HEK293 (cell line): Measurements from ENCODE around the gene LIPA.

Experiments
- CTCF ChIA-PET: fragments of 350-600 bp; formaldehyde crosslinking; extraction: SDS; loops from one replicate; lab custom pipeline; 2021; ENCODE audit warnings: antibody characterized with exemption; lab: Yijun Ruan, JAX
- POLR2A ChIA-PET: fragments of 300-600 bp; formaldehyde crosslinking; extraction: SDS; loops from one replicate; lab custom pipeline; 2020; ENCODE audit warnings: antibody characterized with exemption, inconsistent platforms; lab: Yijun Ruan, JAX
- H3K27ac ChIP-seq: fragments of 200-500 bp; sonication (Bioruptor generic); 2 replicates; pipeline ENCODE4 v1.5.1; 2014; ENCODE audit warnings: low read depth, low read length, control low read depth, inconsistent platforms; ENCODE audit errors: extremely low read depth
- H3K36me3 ChIP-seq, 2 experiments: fragments of 200-500 bp in 1 of 2; sonication (Bioruptor generic) in 1 of 2; 1 replicate in 1 of 2; 2 replicates in 1 of 2; pipeline ENCODE4 v1.5.1; 2014 to 2017; ENCODE audit warnings: inconsistent platforms in 2 of 2, low read length in 2 of 2; ENCODE audit not compliant: control insufficient read depth in 2 of 2, insufficient read depth in 1 of 2
- H3K4me1 ChIP-seq: fragments of 200-500 bp; sonication (Bioruptor generic); 2 replicates; pipeline ENCODE4 v1.5.1; 2014; ENCODE audit warnings: mild to moderate bottlenecking, low read length, inconsistent platforms; ENCODE audit not compliant: control insufficient read depth, insufficient read depth
- H3K4me3 ChIP-seq: 2 replicates; pipeline ENCODE4 v1.5.1; 2011; ENCODE audit warnings: low read depth, mild to moderate bottlenecking, control low read depth, low read length, moderate library complexity
- H3K9me3 ChIP-seq: fragments of 200-500 bp; sonication (Bioruptor generic); 2 replicates; pipeline ENCODE4 v1.5.1; 2014; ENCODE audit warnings: low read depth, low read length, inconsistent platforms; ENCODE audit not compliant: control insufficient read depth, insufficient read depth
- GLI4 ChIP-seq: fragments of 450-650 bp; formaldehyde crosslinking; IDR thresholded peaks from 2 replicates; pipeline ENCODE4 v1.5.1; 2016; ENCODE audit warnings: missing biosample characterization, missing genetic modification characterization
- OVOL3 ChIP-seq: fragments of 450-650 bp; formaldehyde crosslinking; IDR thresholded peaks from 2 replicates; pipeline ENCODE4 v1.5.1; 2016; ENCODE audit warnings: missing biosample characterization, missing genetic modification characterization
- ZBTB20 ChIP-seq: fragments of 450-650 bp; formaldehyde crosslinking; IDR thresholded peaks from 2 replicates; pipeline ENCODE4 v1.5.1; 2016; ENCODE audit warnings: missing biosample characterization, missing genetic modification characterization
- ZFHX2 ChIP-seq: fragments of 450-650 bp; formaldehyde crosslinking; conservative IDR thresholded peaks from 2 replicates; pipeline ENCODE4 v1.5.1; 2016; ENCODE audit warnings: missing biosample characterization, missing genetic modification characterization
- ZNF16 ChIP-seq: fragments of 450-650 bp; formaldehyde crosslinking; IDR thresholded peaks from 2 replicates; pipeline ENCODE4 v1.5.1; 2016; ENCODE audit warnings: low read depth, missing biosample characterization, missing genetic modification characterization
- ZNF174 ChIP-seq: fragments of 450-650 bp; formaldehyde crosslinking; IDR thresholded peaks from 2 replicates; pipeline ENCODE4 v1.5.0; 2017; ENCODE audit warnings: missing biosample characterization, mild to moderate bottlenecking, missing genetic modification characterization
- ZNF335 ChIP-seq: fragments of 450-650 bp; formaldehyde crosslinking; conservative IDR thresholded peaks from 2 replicates; pipeline ENCODE4 v1.5.1; 2016; ENCODE audit warnings: missing biosample characterization, missing genetic modification characterization
- ZNF660 ChIP-seq: fragments of 450-650 bp; IDR thresholded peaks from 2 replicates; pipeline ENCODE4 v1.5.1; 2018; ENCODE audit warnings: missing biosample characterization, mild to moderate bottlenecking, missing genetic modification characterization
- TF ChIP-seq, protein P1 (sequence below): fragments of 450-650 bp; formaldehyde crosslinking; IDR thresholded peaks from 2 replicates; pipeline ENCODE4 v1.5.1; 2017; ENCODE audit warnings: missing biosample characterization, missing genetic modification characterization
- TF ChIP-seq, protein P2 (sequence below): fragments of 450-650 bp; formaldehyde crosslinking; IDR thresholded peaks from 2 replicates; pipeline ENCODE4 v1.5.1; 2016; ENCODE audit warnings: missing biosample characterization, missing genetic modification characterization, borderline replicate concordance
- TF ChIP-seq, protein P3 (sequence below): fragments of 450-650 bp; formaldehyde crosslinking; IDR thresholded peaks from 2 replicates; pipeline ENCODE4 v1.5.1; 2016; ENCODE audit warnings: missing biosample characterization, missing genetic modification characterization

LIPA gene

DNA sequence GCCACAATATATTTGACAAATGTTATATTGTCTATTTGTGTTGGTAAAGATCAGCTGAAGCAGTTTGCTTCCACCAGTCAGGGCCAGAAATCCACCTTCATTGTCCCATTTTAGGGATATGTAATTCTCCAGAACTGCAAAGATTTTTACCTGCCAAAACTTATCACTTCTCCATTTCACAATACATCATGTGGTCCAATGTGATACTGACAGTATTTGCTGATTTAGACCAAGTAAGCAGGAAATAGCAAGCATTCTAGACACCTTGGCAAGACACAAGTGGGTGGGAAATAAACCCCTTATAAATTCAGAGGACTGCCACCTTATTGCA, 18.5 kb upstream of the LIPA start:
- CTCF ChIA-PET, result interaction anchor here (1.2 to 1.4 kb wide), 2 partner anchors 8 to 99 kb away, joined by 3 read pairs; no protein-coding TSS in a partner anchor
- H3K9me3 ChIP-seq, result no peaks in the 10 kb centered on the region
- no peak for TF ChIP-seq ZBTB20 (tag by site-specific recombination)
- no peak for TF ChIP-seq ZNF174 (tag by site-specific recombination)
- no peak for TF ChIP-seq ZNF16 (tag by site-specific recombination)
- TF ChIP-seq, protein P1, sequence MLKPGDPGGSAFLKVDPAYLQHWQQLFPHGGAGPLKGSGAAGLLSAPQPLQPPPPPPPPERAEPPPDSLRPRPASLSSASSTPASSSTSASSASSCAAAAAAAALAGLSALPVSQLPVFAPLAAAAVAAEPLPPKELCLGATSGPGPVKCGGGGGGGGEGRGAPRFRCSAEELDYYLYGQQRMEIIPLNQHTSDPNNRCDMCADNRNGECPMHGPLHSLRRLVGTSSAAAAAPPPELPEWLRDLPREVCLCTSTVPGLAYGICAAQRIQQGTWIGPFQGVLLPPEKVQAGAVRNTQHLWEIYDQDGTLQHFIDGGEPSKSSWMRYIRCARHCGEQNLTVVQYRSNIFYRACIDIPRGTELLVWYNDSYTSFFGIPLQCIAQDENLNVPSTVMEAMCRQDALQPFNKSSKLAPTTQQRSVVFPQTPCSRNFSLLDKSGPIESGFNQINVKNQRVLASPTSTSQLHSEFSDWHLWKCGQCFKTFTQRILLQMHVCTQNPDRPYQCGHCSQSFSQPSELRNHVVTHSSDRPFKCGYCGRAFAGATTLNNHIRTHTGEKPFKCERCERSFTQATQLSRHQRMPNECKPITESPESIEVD (tag by site-specific recombination), result no peak
- TF ChIP-seq, protein P2, sequence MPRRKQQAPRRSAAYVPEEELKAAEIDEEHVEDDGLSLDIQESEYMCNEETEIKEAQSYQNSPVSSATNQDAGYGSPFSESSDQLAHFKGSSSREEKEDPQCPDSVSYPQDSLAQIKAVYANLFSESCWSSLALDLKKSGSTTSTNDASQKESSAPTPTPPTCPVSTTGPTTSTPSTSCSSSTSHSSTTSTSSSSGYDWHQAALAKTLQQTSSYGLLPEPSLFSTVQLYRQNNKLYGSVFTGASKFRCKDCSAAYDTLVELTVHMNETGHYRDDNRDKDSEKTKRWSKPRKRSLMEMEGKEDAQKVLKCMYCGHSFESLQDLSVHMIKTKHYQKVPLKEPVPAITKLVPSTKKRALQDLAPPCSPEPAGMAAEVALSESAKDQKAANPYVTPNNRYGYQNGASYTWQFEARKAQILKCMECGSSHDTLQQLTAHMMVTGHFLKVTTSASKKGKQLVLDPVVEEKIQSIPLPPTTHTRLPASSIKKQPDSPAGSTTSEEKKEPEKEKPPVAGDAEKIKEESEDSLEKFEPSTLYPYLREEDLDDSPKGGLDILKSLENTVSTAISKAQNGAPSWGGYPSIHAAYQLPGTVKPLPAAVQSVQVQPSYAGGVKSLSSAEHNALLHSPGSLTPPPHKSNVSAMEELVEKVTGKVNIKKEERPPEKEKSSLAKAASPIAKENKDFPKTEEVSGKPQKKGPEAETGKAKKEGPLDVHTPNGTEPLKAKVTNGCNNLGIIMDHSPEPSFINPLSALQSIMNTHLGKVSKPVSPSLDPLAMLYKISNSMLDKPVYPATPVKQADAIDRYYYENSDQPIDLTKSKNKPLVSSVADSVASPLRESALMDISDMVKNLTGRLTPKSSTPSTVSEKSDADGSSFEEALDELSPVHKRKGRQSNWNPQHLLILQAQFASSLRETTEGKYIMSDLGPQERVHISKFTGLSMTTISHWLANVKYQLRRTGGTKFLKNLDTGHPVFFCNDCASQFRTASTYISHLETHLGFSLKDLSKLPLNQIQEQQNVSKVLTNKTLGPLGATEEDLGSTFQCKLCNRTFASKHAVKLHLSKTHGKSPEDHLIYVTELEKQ (tag by site-specific recombination), result no peak
- TF ChIP-seq, all 188 proteins: peak for 0
- H3K4me1 ChIP-seq, result no peaks in the 10 kb centered on the region; the same call in 1 of the 2 replicates
- H3K36me3 ChIP-seq, result no peaks in the 10 kb centered on the region
- POLR2A ChIA-PET, result interaction anchor here (1.1 kb wide), 1 partner anchor 18 kb away, joined by 3 read pairs; the partner anchor contains the start of gene LIPA
- no peak overlapping the region for H3K4me3 ChIP-seq
- no peak overlapping the region for H3K27ac ChIP-seq

DNA sequence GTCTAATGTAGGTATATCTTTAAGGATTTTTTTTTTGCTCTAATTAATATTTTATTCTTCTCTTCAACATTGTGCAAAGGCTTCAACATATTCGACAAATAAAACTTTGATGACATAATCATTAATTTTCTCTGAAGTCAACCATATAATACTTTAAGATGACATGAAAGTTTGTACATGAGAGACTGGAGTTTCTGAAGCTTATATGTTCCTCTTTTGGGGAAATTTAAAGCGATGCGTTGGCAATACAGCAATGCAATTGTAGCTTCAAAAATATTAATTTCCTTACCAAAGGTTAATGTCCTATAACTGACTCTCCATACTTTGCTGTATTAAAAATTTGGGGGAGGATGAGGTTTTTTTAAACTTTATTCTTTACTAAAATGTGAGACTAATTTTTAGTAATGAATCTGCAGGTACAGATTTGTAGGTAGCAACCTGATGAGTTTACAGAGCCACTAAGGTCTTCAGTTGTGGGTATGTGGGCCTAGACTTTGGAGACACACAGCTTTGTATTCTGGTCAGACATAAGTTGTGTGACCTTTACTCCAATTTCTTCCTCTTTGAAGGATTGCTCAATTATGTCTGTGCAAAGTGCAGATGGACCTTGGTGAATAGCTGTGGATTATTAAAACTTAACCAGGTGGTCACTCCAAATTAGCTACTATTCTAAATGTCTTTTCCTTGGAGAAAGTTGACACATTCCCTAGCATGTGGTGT, 18.0 kb upstream of the LIPA start:
- Histone ChIP-seq H3K36me3 (no peaks in the 10 kb centered on the region), H3K4me3 (no peak overlapping the region), H3K9me3 (no peaks in the 10 kb centered on the region), H3K27ac (no peak overlapping the region), H3K4me1 (no peaks in the 10 kb centered on the region; the same call in 1 of the 2 replicates)
- ChIA-PET CTCF (interaction anchor here (1.2 kb wide), 1 partner anchor 8 kb away, joined by 3 read pairs; no protein-coding TSS in a partner anchor), POLR2A (interaction anchor here (1.1 kb wide), 1 partner anchor 18 kb away, joined by 3 read pairs; the partner anchor contains the start of gene LIPA)
- TF ChIP-seq, protein P3, sequence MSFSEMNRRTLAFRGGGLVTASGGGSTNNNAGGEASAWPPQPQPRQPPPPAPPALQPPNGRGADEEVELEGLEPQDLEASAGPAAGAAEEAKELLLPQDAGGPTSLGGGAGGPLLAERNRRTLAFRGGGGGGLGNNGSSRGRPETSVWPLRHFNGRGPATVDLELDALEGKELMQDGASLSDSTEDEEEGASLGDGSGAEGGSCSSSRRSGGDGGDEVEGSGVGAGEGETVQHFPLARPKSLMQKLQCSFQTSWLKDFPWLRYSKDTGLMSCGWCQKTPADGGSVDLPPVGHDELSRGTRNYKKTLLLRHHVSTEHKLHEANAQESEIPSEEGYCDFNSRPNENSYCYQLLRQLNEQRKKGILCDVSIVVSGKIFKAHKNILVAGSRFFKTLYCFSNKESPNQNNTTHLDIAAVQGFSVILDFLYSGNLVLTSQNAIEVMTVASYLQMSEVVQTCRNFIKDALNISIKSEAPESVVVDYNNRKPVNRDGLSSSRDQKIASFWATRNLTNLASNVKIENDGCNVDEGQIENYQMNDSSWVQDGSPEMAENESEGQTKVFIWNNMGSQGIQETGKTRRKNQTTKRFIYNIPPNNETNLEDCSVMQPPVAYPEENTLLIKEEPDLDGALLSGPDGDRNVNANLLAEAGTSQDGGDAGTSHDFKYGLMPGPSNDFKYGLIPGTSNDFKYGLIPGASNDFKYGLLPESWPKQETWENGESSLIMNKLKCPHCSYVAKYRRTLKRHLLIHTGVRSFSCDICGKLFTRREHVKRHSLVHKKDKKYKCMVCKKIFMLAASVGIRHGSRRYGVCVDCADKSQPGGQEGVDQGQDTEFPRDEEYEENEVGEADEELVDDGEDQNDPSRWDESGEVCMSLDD (tag by site-specific recombination), result no peak
- no peak for TF ChIP-seq GLI4 (tag by site-specific recombination)

DNA sequence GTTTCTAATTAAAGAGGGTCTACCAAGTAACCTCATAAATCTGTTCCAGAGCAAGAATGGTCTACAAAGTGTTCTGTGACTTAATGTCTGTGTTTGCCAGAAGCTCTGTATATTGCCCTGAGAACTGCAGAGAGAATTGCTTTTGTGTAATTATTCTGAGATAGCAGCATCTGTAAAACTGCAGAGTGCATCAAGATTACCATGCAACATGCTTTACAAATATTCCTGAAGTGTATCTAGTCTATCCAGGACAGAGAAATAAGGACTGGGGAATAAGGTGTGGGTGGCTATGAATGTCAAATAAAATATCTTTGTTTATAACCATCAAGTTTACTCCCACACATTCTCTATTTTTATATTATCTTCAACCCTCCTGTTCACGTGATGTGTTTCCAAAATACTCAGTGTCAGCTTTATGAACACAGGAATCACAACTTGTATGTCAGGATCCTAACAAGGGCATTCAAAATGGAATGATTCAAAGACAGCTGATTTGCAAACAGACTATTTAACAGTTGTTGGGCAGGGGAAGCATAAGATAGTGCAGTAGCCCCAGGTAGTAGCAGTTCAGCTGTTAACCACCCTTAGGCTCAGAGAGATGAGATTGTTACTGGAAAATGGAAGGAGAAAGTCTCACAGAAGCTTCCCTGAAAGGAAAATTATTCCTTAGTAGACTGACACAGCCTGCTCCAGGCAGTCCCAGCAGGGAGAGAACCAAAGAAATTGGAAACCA, 15.3 kb upstream of the LIPA start:
- ChIA-PET CTCF (interaction anchor here (0.6 to 1.2 kb wide), 2 partner anchors 25 to 332 kb away, joined by 3 to 4 read pairs; no protein-coding TSS in a partner anchor), POLR2A (no interaction called here)
- TF ChIP-seq OVOL3 (tag by site-specific recombination), result no peak
- TF ChIP-seq ZFHX2, result peak; percentile 41
- TF ChIP-seq ZNF660 (tag by site-specific recombination), result peak; percentile 99
- TF ChIP-seq ZNF335 (tag by site-specific recombination), result no peak
- no peak overlapping the region for H3K4me3 ChIP-seq
- H3K27ac ChIP-seq, result no peak overlapping the region
- H3K36me3 ChIP-seq, result no peaks in the 10 kb centered on the region
- no peaks in the 10 kb centered on the region for H3K9me3 ChIP-seq
- H3K4me1 ChIP-seq, result no peaks in the 10 kb centered on the region; the same call in 1 of the 2 replicates
